HG02610 (cell line): Measurements from ENCODE around the gene GNG11.

ENCODE experiments used
- ATAC-seq: cut with Tn5 transposase; IDR thresholded peaks from one replicate; pipeline ENCODE4 v1.9.1; 2021; ENCODE audit warnings: mild to moderate bottlenecking, moderate library complexity; ENCODE audit not compliant: unreplicated experiment

Gene GNG11

DNA sequence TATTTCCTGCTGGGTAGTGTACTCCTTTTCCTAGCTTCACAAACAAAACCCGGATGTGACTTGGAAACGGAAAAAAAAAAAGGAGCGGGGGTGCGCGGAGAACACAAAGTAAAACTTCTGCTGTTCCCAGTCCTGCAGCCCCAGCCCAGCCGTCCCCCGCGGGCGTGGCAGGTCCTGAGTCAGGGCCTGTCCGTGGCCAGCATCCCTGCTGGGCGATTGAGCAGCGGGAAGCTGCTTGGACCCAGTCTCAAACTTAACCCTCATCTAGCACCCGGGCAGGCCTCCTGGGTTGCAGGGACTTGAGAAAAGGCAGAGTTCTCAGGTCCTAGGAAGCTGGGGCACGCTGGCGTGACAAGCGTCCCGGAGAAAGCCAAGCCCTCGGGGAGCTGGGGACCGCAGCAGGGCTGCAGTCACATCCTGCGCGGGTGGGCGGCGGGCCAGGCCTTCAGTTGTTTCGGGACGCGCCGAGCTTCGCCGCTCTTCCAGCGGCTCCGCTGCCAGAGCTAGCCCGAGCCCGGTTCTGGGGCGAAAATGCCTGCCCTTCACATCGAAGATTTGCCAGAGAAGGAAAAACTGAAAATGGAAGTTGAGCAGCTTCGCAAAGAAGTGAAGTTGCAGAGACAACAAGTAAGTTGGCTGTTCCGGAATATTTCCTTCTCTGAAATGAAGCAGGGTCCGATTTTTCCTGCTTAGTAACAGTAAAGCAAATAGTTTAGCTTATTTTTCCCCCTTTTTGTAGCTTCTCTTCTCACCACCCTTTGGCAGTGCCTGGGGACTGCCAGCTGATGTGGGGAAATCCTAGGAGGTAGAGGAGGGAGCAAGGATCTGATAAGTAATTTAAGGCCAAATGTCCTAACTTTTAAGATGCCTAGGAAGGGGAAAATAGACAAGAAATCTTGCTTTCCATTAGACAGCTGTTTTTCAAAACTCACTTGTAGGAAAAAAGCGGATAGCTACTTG is at the start of gene GNG11:
GNG11 (plus strand) TSS at position 129 of the 960 bp plus-strand sequence; CDS start at position 532, 403 bp downstream.
- peak; percentile 95 for ATAC-seq

DNA sequence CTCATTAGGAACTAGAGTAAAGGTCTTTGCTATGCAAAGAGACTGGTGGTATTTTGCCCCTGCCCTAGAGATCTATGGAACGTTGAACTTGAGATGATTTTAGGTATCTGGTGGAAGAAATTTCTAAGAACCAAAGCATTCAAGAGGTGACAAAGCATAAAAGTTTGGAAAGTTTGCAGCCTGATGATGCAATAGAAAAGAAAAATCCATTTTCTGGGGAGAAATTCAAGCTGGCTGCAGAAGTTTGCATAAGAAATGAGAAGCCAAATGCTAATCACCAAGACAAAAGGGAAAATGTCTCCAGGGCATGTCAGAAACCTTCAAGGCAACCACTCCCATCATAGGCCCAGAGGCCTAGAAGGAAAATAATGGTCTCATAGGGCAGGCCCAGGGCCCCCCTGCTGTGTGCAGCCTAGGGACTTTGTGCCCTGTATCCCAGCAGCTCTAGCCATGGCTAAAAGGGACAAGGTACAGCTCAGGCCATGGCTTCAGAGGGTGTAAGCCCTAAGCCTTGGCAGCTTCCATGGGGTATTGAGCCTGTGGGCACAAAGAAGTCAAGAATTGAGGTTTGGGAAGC is 47.4 kb upstream of the GNG11 start:
- no peak for ATAC-seq

DNA sequence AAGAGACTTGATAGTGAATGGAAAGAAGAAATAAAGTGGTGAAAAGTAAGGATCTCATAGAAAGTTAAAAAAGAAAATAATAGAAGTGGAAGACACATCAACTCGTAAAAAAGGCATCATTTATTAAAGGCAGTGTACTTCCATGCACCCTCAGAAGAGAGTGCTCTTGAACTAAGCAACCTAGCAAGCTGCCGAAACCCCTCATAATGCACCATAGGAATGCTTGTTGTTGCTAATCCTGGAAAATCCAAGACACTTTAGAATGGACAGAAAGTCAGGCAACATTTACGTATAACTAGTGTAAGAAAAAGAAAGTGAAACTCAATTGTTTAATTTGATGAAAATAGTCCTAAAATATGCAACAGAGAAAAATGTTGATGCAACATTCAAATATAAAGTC is 43.8 kb upstream of the GNG11 start:
- ATAC-seq = no peak

DNA sequence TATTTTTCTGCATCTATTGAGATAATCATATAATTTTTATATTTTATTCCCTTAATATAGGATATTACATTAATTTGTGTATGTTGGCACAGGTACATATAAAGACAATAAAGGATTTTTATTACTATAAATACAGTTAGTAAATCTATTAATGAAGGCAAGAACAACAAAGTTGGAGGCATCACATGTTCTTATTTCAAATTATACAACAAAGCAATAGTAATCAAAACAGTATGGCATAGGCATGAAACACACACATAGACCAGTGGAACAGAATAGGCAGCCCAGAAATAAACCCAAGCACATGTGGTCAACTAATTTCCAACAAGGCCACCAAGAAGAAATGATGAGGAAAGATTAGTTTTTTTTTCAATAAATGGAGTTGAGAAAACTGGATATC is 42.2 kb upstream of the GNG11 start:
- no peak for ATAC-seq

- ATAC-seq = no peak
Observed at GRCh38 chr7:93882468-93882867, 39.1 kb upstream of the GNG11 start.

DNA sequence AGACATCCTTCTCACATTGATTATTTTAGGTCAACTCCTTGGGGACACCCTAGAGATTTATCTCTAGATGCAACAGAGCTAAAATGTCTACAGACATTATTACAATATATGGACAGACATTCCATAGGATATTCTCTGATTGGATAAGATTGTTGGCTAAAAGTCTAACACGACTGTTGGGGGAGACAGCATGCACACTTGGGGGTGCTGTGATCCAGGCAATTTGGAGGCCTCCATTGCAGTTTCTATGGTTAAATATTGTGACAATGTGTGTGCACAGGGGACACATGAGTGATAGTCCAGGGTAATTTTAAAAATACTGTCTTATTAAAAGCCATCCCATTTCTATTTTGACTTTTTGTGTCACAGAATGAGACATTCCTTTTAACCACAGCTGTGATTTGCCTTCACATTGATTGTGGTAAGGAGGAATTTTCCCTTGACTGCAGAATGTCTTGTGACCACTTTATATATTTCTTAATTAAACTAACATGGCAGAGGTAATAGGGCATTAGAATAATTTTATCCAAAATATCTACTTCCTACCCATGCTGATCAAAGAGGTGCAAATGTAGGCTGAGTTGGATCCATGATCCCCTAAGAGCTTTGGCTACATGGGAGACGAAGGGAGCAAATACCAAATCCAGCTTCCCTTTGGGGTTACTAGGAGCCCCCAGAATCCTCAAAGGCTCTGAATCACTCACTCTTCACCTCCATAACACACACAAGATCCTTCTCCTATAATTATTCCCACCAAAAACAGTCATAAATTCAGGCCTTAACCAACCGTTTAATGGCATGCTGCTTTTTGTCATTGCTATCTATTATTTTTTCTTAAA is 38.2 kb upstream of the GNG11 start:
- no peak for ATAC-seq

- ATAC-seq = no peak
Observed at GRCh38 chr7:93883917-93884345, 37.6 kb upstream of the GNG11 start.

GRCh38 chr7:93884541-93884940 is 37.0 kb upstream of the GNG11 start:
- ATAC-seq = no peak

DNA sequence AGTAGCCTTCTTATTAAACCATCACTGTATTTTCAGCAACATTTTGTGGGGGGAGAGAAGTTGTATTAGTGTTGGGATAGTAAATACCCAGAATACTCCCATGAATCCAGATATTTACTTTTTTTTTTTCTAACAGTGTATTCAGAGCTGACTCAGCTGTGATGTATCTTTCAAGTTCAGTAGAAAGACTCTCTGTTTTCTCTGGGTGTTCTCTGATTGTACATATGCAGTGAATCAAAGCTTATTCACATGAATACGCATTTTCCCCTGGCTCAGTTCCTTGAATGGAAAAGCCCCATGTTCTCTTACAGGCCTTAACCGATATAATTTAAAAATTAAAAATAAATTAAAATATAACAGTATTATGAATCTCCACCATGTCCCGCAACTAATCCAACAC is 32.3 kb upstream of the GNG11 start:
- no peak for ATAC-seq

DNA sequence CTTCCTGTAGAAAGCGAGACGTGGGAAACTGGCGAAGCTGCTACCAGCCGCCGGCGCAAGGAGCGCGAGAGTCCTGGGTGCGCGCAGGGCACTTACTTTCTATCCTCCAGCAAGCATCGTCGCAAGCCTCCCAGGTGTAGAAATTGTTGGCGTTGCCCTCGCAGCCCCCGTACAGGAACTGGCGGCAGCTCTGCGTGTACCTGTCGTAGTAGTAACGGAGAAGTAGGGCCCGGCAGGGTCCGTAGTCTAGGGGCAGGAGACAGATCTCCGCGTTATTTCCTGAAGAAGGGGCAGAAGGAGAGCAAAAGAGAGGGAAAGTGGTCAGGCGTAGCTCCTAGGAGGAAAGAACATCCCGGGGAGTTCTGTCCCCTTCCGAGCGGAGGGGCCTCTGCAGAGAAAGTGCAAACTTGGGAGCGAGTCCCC is 31.5 kb upstream of the GNG11 start:
- peak; percentile 61 for ATAC-seq

- peak; percentile 54 for ATAC-seq
Observed at GRCh38 chr7:93890464-93891068, 31.0 kb upstream of the GNG11 start, which contains the start of gene TFPI2. TSS of gene TFPI2 (minus strand) at chr7:93890753. CDS start at chr7:93890678, 75 bp downstream.

GRCh38 chr7:93894426-93894825 is 27.1 kb upstream of the GNG11 start:
- ATAC-seq = no peak

DNA sequence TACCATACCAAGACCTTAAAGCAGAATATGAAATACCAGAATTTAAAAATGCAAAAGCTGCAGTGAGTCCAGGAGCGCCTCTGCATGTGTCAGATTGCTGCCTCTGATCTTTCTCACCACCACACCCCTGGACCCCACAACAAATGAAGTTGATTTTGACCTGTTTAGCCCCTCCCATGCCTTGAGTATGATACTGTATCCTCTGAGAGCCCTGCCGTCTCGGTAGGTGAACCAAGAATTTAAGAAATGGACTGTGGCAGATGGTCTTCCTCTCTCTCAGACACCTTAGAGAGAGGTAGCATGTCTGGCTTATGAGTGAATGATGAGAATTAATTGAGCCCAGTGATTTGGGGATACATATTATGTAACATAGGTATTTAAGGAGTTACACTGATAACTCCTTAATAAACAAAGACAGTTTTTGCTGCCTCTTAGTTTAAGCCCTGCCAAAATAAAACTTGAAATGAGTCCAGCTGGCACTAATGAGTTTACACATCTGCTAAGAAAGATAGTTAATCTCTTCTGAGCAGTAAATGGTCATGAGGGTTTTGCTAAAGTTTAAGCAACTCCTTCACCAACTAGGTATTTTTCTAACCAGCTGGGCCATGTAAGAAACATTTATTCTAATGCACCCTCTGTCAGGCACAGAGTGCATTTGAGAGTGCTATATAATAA is 26.4 kb upstream of the GNG11 start:
- ATAC-seq = no peak

GRCh38 chr7:93895859-93896600 is 25.5 kb upstream of the GNG11 start:
- no peak for ATAC-seq

DNA sequence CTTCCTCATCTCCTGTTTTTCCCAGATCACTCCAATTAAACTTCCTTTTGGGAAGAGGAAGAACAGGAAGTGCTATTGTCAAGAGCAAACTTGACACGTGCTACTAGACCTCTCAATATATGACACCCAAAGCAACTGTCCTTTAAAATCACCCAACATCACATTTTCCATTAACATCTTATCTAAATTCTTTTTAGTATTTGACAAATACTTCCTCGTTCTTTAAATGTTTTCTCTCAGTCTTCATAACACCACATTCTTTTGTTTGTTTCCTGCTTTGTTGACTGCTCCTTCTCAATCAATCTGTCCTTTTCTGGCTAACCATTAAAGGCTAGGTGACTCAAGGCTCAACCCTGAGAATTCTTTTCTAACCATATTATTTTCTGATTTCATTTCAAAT is 23.9 kb upstream of the GNG11 start:
- ATAC-seq = no peak

DNA sequence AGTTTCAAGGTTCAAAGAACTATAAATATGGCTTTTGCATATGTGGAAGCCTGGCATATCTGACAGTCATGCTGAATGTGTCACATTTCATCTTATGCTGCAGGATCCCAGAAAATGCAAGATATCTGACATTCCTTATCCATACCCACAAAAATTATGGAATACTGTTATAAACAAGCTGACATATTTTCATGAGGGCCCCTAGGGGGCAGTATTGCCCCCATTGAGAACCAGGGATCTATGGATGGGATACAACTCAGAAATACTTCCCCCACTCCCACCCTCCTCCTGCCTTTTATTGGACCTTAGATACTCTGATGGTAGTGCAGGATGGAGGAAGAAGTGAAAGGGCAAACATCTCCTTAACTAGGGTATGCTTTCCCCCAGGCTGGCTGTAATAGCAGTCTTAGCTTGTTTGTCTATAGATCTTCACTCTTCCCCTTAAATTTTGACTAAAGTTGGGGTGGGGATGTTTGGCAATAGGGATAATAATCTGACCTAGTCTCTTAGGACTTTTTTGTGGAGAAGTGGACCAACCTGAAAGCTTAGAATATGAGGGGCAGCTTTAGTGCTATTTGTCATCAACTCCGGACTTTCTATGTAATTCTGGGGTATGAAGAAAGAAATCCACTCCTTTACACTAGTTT is 18.6 kb upstream of the GNG11 start:
- ATAC-seq = no peak

- no peak for ATAC-seq
Observed at GRCh38 chr7:93906267-93906666, 15.3 kb upstream of the GNG11 start, which contains the start of gene GNGT1. TSS of gene GNGT1 (plus strand) at chr7:93906567. CDS start at chr7:93906747, 180 bp downstream.

DNA sequence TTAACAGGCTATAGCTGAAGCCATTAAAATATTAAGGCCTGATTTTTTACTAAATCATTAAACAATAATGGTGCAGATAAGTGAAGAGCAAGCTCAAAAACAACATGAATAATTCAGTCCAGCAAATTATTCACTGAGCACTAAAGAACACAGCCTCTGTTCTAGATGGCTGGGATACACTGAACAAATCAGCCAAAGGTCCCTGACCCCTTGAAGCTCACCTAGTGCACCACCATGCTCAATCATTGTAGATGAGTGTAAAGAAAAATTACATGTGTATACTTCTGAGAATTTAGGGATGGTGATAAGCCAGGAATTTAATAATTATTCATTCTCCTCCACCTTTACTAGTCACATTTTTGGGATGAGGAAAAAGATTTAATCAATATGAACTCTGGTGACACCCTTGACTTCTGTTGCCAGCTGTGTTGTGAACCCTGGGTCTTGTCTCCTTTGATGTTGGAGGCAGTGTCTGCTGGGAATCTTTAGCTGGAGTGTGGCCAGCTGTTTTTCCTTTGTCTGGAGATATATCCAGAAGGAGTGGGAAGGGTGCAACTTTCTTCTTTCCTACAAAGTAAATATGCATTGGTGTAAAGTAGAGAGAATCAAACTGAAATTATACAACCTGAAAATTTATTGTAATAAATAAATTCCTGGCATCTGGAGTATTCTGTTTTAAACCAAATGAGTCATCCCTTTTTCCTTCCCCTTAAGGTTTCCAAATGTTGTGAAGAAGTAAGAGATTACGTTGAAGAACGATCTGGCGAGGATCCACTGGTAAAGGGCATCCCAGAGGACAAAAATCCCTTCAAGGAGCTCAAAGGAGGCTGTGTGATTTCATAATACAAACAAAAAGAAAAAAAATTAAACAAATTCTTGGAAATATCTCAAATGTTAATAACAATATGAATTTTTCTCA is 11.2 kb upstream of the GNG11 start:
- no peak for ATAC-seq
